HG03342 (cell line): ENCODE data around the gene EIF3M.
A peak's percentile ranks its signal among the peaks of the same experiment; 100 is the strongest.

Source experiments
- ATAC-seq: cut with Tn5 transposase; IDR thresholded peaks from one replicate; pipeline ENCODE4 v1.9.1; 2021; ENCODE audit warnings: mild to moderate bottlenecking, moderate library complexity; ENCODE audit not compliant: unreplicated experiment

The EIF3M gene

GRCh38 chr11:32583459-32584271 lies at the start of gene EIF3M:
Gene EIF3M (plus strand): TSS chr11:32583831. CDS start chr11:32583888, 57 bp downstream.
- peak; percentile 98 for ATAC-seq

- no peak for ATAC-seq
Measured at GRCh38 chr11:32538804-32539203, 44.8 kb upstream of the EIF3M start.

DNA sequence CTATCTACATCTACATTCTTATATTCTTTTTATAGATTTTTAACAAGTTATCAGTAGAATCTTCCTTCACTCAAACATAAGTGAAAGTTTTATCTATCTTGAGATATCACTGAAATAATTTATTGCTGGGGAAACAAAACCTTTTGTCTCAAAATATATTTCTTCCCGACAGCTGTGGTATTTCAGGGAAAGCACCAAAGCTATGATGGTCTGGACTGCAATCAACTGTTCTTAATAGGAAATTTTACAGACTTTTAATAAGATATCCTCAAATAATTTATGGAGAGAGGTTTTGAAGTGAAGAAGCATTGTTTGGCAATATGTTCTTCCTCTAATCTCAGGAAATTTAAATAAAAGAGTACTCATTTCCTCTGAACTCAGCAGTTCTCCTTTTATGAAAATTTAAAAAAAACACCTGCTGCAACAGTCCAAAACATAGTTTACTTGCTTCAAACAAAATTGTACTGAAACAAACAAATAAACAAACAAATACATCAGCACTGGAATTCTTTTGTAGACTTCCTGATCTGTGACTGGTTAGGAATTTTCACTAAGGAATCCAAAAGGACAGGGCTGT lies 33.9 kb upstream of the EIF3M start:
- ATAC-seq = no peak

DNA sequence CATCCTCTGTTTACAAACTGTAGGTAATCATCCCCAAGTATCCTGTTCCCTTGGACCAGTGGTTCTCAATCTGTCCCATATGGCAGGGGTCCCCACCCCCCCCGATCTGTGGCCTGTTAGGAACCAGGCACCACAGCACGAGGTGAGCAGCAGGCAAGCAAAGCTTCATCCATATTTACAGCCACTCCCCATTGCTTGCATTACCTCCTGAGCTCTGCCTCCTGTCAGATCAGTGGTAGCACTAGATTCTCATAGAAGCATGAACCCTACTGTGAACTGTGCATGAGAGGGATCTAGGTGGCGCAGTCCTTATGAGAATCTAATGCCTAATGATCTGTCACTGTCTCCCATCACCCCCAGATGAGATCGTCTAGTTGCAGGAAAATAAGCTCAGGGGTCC lies 33.4 kb upstream of the EIF3M start:
- ATAC-seq = no peak

GRCh38 chr11:32555091-32555490 lies 28.5 kb upstream of the EIF3M start:
- no peak for ATAC-seq

DNA sequence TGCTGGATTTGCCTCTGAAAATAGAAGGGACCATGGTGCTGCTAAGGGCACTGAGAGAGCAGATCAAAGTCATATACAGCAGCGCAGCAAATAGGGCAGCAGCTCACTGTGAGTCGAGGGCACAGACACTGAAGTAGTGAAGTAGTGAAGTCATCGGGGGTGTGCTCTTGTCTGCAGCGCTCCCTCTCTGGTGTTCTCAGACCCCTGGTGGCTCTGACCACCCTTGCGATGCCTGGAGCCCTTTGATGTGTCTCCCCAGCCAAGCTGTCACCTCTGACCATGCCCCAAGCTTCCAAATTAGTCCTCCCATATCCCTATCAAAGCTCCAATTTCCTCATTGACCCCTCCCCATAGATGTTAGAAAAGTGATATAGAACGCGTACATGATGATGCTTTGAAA lies 27.7 kb upstream of the EIF3M start:
- ATAC-seq = no peak

DNA sequence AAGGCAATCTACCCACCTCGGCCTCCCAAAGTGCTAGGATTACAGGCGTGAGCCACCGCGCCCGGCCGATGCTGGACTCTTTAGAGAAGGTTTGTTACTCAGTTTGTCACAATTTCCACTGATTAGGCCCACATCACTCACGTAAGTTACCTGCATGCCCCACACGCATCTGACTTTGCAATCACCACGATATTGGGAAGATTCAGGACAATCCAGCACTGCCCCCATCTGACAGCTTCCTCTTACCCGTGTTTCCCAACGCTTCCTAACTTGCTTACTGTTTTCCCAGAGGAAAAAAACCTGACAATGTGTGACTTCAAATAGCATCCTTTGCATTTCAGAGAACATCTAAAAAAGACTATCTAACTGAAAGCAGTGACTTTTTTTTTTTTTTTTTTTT lies 21.8 kb upstream of the EIF3M start:
- no peak for ATAC-seq

GRCh38 chr11:32562839-32563599 lies 20.6 kb upstream of the EIF3M start:
- ATAC-seq = no peak

DNA sequence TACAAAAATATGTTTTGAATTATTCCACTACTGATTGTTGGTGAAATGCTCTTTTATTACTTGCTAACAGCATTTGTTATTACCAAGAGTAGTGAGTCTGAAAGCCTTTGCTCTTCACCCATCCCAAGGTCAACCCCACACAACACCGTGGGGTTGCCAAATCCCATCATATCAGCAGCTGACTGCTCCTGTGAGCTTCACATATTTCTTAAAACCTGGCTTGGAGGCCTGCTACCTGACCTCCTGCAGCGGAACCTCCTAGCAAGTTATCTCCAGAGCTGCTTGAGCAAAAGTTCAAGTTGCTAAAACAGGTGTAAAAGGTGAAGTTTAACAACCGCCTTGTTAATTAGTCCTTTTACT lies 20.1 kb upstream of the EIF3M start:
- ATAC-seq = no peak

- no peak for ATAC-seq
Measured at GRCh38 chr11:32566517-32566916, 17.1 kb upstream of the EIF3M start.

GRCh38 chr11:32567154-32567553 lies 16.5 kb upstream of the EIF3M start:
- no peak for ATAC-seq

- no peak for ATAC-seq
Measured at GRCh38 chr11:32569313-32569881, 14.2 kb upstream of the EIF3M start.

DNA sequence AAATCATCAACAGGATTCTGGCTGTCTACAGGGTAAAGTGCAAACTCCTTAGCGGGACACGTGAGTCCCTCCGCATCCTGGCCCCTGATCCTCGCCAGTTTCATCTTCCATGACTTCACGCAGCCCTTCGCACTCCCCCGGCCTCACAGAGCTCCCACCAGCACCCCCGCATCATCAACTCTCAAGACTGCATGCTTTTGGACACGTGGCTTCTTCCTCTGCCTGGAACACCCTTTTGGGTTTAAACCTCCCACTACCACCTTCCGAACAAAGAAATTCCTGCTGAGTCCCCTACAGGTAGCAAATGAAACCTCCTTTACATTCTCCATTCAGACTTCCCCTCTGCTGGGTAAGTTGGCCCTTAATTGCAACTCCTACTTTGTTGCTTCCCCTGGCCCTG lies 12.6 kb upstream of the EIF3M start:
- no peak for ATAC-seq

DNA sequence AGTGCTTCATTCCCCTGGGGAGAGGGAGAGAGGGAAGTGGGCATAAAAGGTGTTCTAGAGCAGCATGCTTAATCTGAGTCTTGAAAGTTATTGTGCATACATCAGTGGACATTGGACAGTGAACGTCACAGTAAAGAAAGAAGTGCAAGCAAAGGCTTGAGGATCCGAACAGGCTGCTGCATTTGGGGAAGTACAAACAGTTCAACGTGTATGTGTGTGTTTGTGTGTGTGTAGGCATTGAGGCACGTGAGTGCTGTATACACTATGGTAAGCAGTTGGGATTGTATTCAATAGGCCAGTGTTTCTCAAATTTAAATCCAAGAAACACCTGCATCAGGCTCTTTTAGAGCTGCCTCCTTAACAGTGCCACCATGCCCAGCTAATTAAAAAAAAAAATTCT lies 10.4 kb upstream of the EIF3M start:
- no peak for ATAC-seq

GRCh38 chr11:32574421-32574820 lies 9.2 kb upstream of the EIF3M start:
- ATAC-seq = no peak

DNA sequence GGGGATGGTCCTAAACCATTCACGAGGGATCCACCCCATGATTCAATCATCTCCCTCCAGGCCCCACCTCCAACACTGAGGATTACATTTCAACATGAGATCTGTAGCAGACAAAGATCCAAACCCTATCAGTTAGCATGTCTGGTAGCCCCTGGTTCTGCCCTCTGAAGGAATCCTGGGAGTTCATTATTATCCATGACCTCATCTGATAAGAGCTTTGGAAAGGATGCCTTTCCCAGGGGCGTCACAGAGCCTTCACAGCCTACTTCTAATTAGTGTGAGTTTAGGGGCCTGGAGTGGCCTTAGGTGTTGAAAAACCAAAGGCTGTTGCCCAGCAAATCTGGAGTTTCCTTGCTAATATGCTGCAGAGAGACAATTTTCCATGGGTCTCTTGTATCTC lies 8.6 kb upstream of the EIF3M start:
- no peak for ATAC-seq

GRCh38 chr11:32576456-32576855 lies 7.2 kb upstream of the EIF3M start:
- no peak for ATAC-seq

GRCh38 chr11:32580967-32581366 lies 2.7 kb upstream of the EIF3M start:
- no peak for ATAC-seq

- no peak for ATAC-seq
Measured at GRCh38 chr11:32581556-32581955, 2.1 kb upstream of the EIF3M start.

GRCh38 chr11:32584921-32585320 lies 1.3 kb downstream of the EIF3M start:
- ATAC-seq = no peak

- no peak for ATAC-seq
Measured at GRCh38 chr11:32586576-32587190, 3.1 kb downstream of the EIF3M start.
